SK-N-SH treated with all-trans-retinoic acid at 6 μM for 48 hours (cell line): ENCODE data around the gene GRK1.

Source experiments
- ATAC-seq: fragments of 200-7000 bp; cut with Tn5 transposase; 3 replicates; pipeline ENCODE4 v1.9.1; 2020; ENCODE audit warnings: mild to moderate bottlenecking, moderate library complexity
- BACH2 ChIP-seq: fragments of 250-450 bp; sonication (Bioruptor Pico); IDR thresholded peaks from 2 replicates; pipeline ENCODE4 v1.9.0; 2021; ENCODE audit warnings: mild to moderate bottlenecking, borderline replicate concordance
- CSDC2 ChIP-seq: fragments of 250-450 bp; sonication (Bioruptor Pico); IDR thresholded peaks from 2 replicates; pipeline ENCODE4 v1.5.0; 2020; ENCODE audit warnings: mild to moderate bottlenecking, moderate library complexity
- ESRRG ChIP-seq: fragments of 250-450 bp; sonication (Bioruptor Pico); IDR thresholded peaks from 2 replicates; pipeline ENCODE4 v1.6.1; 2021; ENCODE audit warnings: mild to moderate bottlenecking
- GLIS3 ChIP-seq: fragments of 250-450 bp; sonication (Bioruptor Pico); IDR thresholded peaks from 2 replicates; pipeline ENCODE4 v1.5.0; 2020; ENCODE audit warnings: mild to moderate bottlenecking, moderate library complexity
- OSR1 ChIP-seq: fragments of 250-450 bp; sonication (Bioruptor Pico); IDR thresholded peaks from 2 replicates; pipeline ENCODE4 v1.8.0; 2022; ENCODE audit warnings: moderate library complexity, mild to moderate bottlenecking, inconsistent platforms
- PPARA ChIP-seq: fragments of 250-450 bp; sonication (Bioruptor Pico); IDR thresholded peaks from 2 replicates; pipeline ENCODE4 v1.5.0; 2020; ENCODE audit warnings: mild to moderate bottlenecking, borderline replicate concordance
- RARB ChIP-seq: fragments of 250-450 bp; sonication (Bioruptor Pico); IDR thresholded peaks from 2 replicates; pipeline ENCODE4 v1.8.0; 2021; ENCODE audit warnings: mild to moderate bottlenecking, moderate library complexity
- SNAI2 ChIP-seq: fragments of 250-450 bp; sonication (Bioruptor Pico); IDR thresholded peaks from 2 replicates; pipeline ENCODE4 v1.5.0; 2020; ENCODE audit warnings: mild to moderate bottlenecking, moderate library complexity
- TCF4 ChIP-seq: fragments of 250-450 bp; sonication (Bioruptor Pico); IDR thresholded peaks from 2 replicates; pipeline ENCODE4 v1.8.0; 2021; ENCODE audit warnings: mild to moderate bottlenecking, moderate library complexity, borderline replicate concordance
- TOX ChIP-seq: fragments of 250-450 bp; sonication (Bioruptor Pico); IDR thresholded peaks from 2 replicates; pipeline ENCODE4 v1.8.0; 2021; ENCODE audit warnings: mild to moderate bottlenecking, moderate library complexity, borderline replicate concordance
- TSHZ2 ChIP-seq: fragments of 250-450 bp; sonication (Bioruptor Pico); IDR thresholded peaks from 2 replicates; pipeline ENCODE4 v1.5.0; 2020; ENCODE audit warnings: mild to moderate bottlenecking, moderate library complexity
- ZC3H10 ChIP-seq: fragments of 250-450 bp; sonication (Bioruptor Pico); IDR thresholded peaks from 2 replicates; pipeline ENCODE4 v1.5.1; 2021; ENCODE audit warnings: mild to moderate bottlenecking, moderate library complexity
- ZFP3 ChIP-seq: fragments of 250-450 bp; sonication (Bioruptor Pico); IDR thresholded peaks from 2 replicates; pipeline ENCODE4 v1.5.0; 2020; ENCODE audit warnings: mild to moderate bottlenecking, moderate library complexity
- ZFP30 ChIP-seq: fragments of 450-650 bp; formaldehyde crosslinking; IDR thresholded peaks from 2 replicates; pipeline ENCODE4 v1.5.0; 2022; ENCODE audit warnings: mild to moderate bottlenecking, moderate library complexity
- ZNF70 ChIP-seq: fragments of 450-650 bp; formaldehyde crosslinking; IDR thresholded peaks from 2 replicates; pipeline ENCODE4 v1.5.0; 2020; ENCODE audit warnings: mild to moderate bottlenecking, moderate library complexity
- ZNF8 ChIP-seq: fragments of 450-650 bp; formaldehyde crosslinking; IDR thresholded peaks from 2 replicates; pipeline ENCODE4 v1.5.0; 2020; ENCODE audit warnings: mild to moderate bottlenecking, moderate library complexity
- TF ChIP-seq, protein P1 (sequence below): fragments of 250-450 bp; sonication (Bioruptor Pico); IDR thresholded peaks from 2 replicates; pipeline ENCODE4 v1.5.1; 2020; ENCODE audit warnings: low read depth, mild to moderate bottlenecking, moderate library complexity
- TF ChIP-seq, protein P2 (sequence below): fragments of 250-450 bp; sonication (Bioruptor Pico); IDR thresholded peaks from 2 replicates; pipeline ENCODE4 v1.8.0; 2020; ENCODE audit warnings: mild to moderate bottlenecking, moderate library complexity, borderline replicate concordance
- TF ChIP-seq, protein P3 (sequence below): fragments of 250-450 bp; sonication (Bioruptor Pico); IDR thresholded peaks from 2 replicates; pipeline ENCODE4 v1.5.1; 2021; ENCODE audit warnings: mild to moderate bottlenecking, moderate library complexity

The GRK1 gene

DNA sequence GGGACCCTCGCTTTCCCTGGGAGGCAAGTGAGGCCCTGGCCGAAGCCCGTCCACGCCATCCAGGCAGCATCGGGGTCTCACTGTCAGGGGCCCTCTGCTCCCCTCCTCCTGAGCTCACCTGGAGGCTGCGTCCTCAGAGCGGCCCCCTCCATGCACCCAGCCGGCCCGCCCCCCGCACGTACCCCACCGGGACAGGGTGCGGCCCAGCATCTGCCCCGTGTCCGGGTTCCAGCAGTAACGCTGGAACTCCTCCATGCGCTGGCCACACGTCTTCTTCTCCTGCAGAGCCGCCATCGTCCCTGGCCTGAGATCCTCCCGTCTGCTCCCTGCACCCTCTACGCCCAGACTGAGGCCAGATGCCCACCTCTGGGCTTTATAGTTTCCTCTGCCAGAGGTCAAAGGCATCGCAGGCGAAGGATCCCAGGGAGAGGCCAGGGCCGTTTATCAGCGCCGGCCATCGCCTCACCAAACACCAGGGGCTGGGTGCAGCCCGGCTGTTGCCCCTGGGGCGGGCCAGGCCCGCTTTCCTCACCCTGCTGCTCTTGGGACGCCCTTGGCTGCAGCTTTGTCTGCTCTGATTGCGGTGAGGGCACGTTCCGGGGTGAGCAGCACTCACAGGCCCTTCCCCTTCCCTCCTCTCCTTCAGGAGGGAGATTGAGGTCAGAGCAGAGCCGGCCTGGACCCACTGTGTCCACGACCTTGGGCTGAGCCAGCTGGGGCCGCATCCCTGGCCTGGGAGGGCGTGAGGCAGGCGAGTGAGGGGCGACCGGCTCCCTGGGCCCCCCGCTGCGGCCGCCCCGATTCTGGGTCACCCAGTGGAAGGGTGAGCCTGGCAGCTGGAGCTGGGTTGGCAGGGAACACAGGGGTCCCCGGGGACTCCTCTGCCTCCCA is 8.9 kb upstream of the GRK1 start, which contains the start of gene ATP4B:
TSS of gene ATP4B (minus strand) at position 348 of the 891 bp plus-strand sequence. CDS start at position 294, 54 bp downstream.
- no peak for TF ChIP-seq ZFP3 (CRISPR knock-in tag)
- no peak for TF ChIP-seq ZNF8 (CRISPR knock-in tag)
- TF ChIP-seq, protein P1, sequence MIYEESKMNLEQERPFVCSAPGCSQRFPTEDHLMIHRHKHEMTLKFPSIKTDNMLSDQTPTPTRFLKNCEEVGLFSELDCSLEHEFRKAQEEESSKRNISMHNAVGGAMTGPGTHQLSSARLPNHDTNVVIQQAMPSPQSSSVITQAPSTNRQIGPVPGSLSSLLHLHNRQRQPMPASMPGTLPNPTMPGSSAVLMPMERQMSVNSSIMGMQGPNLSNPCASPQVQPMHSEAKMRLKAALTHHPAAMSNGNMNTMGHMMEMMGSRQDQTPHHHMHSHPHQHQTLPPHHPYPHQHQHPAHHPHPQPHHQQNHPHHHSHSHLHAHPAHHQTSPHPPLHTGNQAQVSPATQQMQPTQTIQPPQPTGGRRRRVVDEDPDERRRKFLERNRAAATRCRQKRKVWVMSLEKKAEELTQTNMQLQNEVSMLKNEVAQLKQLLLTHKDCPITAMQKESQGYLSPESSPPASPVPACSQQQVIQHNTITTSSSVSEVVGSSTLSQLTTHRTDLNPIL (CRISPR knock-in tag) = no peak
- no peak for TF ChIP-seq TCF4
- TF ChIP-seq ESRRG (CRISPR knock-in tag) = no peak
- no peak for TF ChIP-seq TSHZ2 (CRISPR knock-in tag)
- TF ChIP-seq CSDC2 (CRISPR knock-in tag) = no peak
- TF ChIP-seq TOX (CRISPR knock-in tag) = no peak
- no peak for ATAC-seq

DNA sequence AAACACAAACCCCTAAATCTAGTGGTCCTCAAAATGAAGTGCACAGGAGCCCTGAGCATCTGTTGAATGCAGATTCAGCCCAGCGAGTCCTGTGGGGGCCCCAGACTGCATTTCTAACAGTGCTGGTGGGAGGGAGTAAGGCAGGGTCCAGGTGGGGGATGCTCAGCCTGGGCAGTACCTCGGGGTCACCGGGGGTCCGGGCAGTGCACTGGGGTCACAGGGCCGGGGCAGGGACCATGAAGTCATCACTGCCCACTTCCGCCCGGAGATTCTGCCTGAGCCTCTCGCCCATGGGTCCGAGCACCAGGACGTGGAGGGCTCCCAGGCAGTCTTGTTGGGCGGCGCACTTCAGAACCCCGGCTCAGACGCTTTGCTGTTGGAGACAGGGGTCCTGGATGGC is 8.2 kb upstream of the GRK1 start:
- TF ChIP-seq BACH2 (no peak), ZFP3 (CRISPR knock-in tag) (no peak), ZFP30 (no peak), ESRRG (CRISPR knock-in tag) (no peak), ZNF8 (CRISPR knock-in tag) (no peak), CSDC2 (CRISPR knock-in tag) (no peak), GLIS3 (CRISPR knock-in tag) (no peak), PPARA (CRISPR knock-in tag) (no peak), ZNF70 (no peak), RARB (CRISPR knock-in tag) (no peak), OSR1 (no peak), SNAI2 (no peak), TCF4 (no peak), ZC3H10 (CRISPR knock-in tag) (no peak), TSHZ2 (CRISPR knock-in tag) (no peak)
- TF ChIP-seq, protein P2, sequence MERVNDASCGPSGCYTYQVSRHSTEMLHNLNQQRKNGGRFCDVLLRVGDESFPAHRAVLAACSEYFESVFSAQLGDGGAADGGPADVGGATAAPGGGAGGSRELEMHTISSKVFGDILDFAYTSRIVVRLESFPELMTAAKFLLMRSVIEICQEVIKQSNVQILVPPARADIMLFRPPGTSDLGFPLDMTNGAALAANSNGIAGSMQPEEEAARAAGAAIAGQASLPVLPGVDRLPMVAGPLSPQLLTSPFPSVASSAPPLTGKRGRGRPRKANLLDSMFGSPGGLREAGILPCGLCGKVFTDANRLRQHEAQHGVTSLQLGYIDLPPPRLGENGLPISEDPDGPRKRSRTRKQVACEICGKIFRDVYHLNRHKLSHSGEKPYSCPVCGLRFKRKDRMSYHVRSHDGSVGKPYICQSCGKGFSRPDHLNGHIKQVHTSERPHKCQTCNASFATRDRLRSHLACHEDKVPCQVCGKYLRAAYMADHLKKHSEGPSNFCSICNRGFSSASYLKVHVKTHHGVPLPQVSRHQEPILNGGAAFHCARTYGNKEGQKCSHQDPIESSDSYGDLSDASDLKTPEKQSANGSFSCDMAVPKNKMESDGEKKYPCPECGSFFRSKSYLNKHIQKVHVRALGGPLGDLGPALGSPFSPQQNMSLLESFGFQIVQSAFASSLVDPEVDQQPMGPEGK (CRISPR knock-in tag) = no peak
- TF ChIP-seq, protein P1 (CRISPR knock-in tag) = no peak
- TF ChIP-seq, protein P3, sequence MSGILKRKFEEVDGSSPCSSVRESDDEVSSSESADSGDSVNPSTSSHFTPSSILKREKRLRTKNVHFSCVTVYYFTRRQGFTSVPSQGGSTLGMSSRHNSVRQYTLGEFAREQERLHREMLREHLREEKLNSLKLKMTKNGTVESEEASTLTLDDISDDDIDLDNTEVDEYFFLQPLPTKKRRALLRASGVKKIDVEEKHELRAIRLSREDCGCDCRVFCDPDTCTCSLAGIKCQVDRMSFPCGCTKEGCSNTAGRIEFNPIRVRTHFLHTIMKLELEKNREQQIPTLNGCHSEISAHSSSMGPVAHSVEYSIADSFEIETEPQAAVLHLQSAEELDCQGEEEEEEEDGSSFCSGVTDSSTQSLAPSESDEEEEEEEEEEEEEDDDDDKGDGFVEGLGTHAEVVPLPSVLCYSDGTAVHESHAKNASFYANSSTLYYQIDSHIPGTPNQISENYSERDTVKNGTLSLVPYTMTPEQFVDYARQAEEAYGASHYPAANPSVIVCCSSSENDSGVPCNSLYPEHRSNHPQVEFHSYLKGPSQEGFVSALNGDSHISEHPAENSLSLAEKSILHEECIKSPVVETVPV (CRISPR knock-in tag) = no peak
- ATAC-seq = no peak
